Endometrial microvascular endothelial cells (primary cell): Measurements from ENCODE around the gene MRPL36. TPM values are rescaled to one million over a fixed set of nuclear protein-coding genes. Genes with fewer than 3 reads are reported as not detected.
"Not testable (repeated sequence)": the region's sequence is repeated elsewhere in the genome, so short reads cannot be mapped to it uniquely, and the experiment has no call there.

Experiments
- in situ Hi-C: cut with HindIII; loops from 2 replicates; pipeline ENCODE4 v1.10.0; 2017; ENCODE audit warnings: low sequenced_read_pairs, low pct_unique_long_range_greater_than_20kb; ENCODE audit errors: inconsistent ontology term
- total RNA-seq: library from RNA; depleted of rRNA; stranded (reverse); fragments of >200 nt; gene quantifications from one replicate; pipeline ENCODE4 v1.2.3, GENCODE V29; 2015; ENCODE audit errors: inconsistent ontology term

Gene MRPL36
- total RNA-seq, 1 donor from 2014 or later = 34.7 TPM

DNA sequence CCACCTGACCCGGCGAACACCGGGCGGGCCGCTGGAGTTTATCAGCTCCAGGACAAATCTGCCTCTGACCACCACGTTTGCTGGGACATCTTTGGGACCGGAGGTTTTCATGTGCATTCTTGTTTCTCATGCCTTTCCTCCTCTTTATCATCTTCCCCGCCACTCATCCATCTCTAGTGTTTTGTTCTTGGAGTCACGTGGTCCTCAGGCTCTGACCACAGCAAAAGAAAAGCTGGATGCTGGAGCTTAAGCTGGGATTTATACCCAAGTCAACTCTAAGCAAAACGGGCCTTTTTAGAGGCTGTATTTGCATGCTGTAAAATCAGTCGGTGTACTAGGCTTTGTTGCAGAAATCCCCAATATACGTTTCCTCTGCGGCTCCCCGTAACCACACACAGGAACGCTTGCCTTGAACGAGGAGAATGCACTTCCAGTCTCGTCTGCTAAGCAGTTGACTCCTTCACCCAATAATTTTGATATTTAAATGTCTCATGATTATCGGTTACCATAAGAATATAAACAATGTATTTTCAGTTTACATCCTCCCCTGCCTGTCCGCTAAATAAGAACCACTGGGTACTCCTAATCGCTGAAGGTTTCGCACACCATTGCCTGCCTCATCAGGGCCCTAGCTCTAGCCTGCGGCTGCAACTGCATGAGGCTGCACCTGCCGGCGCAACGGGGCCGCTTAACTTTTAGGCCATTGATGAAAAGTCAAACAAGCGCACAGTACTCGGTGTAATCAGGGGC, 1.0 kb upstream of the MRPL36 start:
- in situ Hi-C loops = no loop called here

DNA sequence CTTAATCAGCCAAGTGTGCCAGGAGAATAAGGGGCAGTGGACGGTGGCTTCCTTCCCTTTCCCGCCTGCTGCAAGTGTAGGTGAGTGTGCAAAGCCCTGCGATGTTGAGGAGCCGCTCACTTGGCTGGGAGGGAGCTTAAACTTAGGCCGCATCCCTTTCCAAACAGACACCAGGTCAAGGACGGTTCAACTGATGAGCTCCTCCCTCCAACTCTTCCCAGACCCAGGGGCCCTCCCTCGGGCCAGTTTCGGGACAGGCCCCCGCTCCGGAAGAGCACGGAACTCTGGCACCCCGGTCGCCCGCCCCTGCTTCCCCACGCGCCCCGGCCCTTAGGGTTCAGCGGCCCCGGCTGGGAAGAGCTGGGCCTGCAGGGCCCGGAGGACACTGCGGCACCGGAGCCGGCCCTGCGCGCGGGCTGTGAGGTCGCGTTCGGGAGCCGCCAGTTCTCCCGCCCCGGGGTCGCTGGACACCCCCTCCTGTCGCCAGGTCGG, 481 bp downstream of the MRPL36 start:
- in situ Hi-C loops = no loop called here

DNA sequence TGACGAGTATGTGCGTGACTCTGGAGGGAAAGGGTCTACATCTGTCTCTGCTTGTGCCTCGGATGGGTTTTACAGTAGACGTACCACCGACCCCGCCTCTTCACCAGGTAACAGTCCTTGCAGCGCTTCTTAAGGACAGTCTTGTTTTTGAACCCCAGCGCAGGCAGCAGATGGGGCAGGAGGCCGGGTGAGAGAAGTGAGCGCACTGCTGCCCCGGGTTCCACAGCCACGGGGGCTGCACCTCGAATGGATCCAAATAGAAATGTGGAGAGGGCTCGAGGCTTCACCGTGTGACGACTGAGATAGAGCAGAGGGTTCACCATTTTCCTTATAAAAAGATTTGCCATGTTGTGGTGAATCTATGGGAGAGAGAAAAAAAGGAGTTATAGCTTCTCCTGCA, 1.0 kb downstream of the MRPL36 start:
- in situ Hi-C loops = not testable (repeated sequence)

DNA sequence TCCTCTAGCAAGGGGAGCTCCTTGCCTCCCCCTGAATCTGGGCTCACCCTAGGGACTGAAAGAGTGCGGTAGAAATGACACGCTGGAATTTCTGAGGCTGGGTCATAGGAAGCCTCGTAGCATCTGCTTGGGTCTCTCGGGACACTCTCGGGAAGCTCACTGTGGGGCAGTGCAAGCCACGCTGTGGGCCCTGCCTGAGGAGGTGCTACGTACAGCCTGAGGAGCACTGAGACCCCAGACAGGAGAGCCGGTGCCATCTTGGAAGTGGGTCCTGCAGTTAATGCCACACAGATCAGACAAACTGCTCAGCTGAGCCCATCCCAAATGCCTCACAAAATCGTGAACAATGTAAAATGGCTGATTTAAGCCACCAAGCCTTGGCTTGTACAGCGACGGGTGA, 1.8 kb downstream of the MRPL36 start:
- in situ Hi-C loops = no loop called here

DNA sequence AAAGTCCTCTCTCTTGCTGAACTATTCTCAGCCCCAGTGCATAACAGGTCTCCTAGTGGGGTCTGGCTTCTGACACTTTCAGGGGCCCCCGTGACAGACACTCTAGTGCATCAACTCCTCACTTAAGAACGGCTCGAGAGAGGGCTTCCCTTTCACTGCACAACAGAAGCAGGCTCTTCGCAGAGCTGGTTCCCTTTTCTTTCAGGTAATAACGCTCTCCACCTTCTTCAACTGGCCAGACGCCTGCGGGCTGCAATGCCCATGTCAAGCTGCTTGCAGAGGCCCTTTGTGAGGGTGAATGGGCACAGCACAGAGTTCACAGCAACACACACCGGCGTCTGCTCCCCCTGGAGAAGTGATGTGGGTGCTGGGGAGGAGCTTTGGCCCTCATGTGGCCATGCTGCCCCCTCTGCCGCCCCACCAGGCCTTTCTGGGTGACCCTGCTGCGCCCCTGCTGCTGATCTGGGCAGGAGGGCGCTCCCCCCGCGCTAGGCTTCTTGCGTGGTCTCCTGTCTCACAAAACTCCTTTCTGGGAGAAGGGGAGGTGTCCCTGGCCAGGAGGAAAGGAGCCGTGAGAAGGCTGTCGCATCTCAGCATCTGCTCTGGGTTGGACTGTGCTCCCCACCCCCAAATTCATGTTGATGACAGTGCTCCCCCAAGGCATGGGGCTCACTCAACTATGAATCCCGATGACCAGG, 2.4 kb downstream of the MRPL36 start:
- in situ Hi-C loops = no loop called here

DNA sequence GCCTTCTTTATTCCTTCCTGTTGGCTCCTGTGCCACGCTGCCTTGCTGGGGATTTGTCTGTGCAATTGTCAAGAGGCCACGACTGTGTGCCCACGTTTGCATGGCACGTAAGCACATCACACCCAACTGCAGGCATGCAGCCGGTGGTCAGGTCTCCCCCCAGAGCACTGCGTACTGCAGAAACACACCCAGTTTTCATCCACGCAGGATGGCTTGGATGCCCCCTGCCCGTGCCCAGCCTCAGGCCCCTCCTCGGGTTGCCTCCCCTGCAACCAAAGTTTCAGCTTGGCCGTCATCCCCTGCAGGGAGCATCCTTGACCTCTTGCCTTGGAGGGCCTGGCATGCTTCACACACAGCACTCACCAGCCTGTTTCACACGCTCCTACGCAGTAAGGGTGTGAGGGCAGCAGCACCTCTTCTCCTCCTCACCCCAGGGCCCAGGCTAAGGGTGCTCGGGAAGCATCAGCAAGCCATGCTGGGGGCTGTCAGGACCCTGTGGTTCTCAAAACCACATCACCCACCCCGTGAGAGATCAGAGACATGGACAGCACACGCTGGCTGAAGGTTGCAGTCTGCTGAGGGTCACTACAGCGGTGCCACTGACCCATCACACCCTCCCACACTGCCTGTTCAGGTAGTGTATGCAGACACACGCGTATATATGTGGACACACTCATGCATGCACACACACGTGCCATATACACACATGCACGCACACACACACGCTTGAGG, 3.1 kb downstream of the MRPL36 start:
- in situ Hi-C loops = no loop called here

DNA sequence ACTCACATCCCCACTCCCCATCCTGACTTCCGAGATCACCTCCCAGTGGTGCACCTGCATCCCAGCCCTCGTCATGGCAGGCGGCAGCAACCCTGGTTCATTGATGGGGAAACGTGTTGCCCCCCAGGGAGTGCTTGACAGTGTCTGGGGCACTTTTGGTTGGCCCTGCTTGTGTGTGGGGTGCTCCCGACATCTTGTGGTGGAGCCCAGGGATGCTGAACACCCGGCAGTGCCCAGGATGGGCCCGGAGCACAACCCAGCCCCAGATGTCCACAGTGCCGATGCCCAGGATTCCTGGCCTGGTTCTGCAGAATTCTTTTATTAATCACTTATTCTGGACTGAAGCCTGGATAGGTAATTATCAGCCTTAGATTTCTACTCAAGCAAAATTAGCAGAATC, 3.7 kb downstream of the MRPL36 start:
- in situ Hi-C loops = no loop called here

DNA sequence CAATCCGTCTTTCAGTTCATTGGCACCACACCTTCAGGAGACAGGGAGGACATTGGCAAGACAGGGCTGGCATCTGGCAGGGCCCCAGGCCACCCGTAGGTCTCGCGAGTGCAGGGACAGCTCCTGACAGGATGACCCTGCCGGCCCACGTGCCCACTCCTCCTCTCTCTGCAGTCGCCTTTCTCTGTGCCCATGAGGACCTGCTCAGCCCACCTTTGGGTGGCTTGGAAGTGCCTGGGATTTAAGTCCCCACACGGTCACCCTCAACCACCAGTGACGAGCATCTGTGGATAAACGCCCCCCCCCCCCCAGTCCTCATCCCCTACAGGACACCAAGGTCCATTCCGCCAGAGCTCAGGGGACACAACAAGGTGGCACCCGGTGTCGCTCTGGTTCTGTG, 4.1 kb downstream of the MRPL36 start:
- in situ Hi-C loops = no loop called here

DNA sequence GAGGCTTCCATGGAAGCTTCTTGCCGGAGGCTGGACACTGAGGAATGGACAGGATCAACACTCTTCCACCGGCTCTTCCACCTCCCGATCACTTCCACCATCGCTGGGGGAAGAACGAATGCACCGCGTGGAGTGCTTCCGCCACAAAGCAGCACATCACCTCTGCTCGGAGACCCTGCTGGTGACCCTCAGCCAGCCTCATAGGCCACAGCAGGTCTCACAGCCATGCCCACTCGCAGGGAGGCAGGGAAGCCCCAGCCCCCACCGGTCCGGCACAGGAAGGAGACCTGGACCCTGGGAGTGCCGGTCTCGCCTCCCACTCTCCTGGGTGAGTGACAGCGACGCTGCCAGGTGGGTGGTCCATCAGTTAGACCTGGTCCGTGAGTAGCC, 4.7 kb downstream of the MRPL36 start:
- in situ Hi-C loops = no loop called here

DNA sequence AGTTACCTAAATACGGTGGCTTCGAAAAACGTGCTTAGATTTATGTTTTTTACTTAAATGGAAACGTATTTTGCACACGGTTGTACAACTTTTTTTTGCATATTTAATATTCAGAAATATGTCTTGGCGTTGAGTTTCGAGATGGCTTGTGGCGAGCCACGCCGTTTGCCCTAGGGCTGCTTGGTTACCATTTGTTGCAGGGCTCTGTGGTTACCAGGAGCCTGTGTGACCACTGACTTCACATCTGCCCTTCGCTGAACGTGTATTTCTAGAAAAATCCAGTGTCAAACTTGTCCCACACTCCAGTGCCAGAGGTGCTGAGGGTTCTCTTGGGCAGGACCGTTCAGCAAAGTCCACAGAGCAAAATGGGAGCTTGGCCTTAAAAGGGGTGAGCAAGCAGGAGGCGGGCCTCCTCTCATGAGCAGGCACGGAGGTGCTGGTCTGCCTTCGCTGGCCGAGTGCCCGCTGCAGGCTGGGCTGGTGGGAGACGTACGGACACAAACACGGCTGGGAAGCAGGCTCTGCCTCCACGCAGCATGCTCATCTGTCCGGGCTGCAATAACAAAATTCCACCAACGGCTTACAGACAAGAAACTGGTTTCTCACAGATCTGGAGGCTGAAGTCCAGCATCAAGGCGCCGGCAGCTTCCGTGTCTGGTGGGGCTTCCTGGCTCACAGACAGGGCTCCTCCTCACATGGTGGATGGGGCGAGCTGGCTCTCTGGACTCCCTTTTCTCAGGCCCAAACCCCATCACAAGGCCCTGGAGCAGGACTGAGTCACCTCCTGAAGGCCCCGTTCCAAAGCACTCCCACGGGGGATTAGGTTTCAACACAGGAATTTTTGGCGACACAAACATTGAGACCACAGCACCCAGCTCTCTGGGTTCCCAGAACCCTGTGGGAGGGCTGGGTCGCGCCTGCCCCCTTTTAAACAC, 5.4 kb downstream of the MRPL36 start:
- in situ Hi-C loops = no loop called here

DNA sequence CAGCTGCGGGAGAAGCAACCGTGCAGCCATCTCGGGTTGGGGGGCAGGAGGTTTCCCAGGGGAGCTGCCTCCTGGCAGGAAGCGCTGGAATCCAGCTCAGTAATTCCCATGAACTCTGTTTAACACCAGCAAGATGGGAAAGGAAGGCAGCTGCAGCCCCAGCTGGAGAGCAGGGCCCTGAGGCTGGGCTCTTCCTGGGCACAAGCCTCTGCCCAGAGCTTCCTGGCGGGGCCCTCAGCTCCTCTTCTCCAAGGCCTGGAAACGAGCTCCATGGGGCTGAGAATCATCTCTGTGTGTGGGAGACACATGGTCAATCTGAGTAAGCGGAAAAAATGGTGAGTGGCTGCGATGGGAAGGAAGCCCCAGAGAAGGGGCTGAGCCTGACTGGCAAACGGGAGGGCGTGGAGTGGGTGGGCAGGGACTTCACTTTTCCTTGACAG, 6.3 kb downstream of the MRPL36 start:
- in situ Hi-C loops = no loop called here

DNA sequence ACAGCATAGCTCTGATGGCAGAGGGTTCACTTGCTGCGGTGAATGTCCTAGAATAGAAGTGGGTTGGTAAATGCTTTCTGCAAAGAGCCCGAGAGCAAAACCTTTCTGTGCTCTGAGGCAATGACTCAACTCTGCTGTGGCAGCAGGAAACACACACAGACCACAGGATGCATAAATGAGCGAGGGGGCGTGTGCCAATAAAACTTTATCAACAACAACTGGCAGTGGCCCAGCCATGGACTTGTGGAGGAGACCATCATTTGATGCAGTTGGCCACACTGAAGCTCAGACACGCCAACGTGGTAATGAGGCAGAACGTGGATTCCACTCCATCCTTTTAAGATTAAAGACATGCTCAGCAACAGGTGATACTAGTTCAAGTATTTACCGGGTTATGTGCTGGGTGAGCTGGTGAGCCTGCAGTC, 6.8 kb downstream of the MRPL36 start:
- in situ Hi-C loops = no loop called here

DNA sequence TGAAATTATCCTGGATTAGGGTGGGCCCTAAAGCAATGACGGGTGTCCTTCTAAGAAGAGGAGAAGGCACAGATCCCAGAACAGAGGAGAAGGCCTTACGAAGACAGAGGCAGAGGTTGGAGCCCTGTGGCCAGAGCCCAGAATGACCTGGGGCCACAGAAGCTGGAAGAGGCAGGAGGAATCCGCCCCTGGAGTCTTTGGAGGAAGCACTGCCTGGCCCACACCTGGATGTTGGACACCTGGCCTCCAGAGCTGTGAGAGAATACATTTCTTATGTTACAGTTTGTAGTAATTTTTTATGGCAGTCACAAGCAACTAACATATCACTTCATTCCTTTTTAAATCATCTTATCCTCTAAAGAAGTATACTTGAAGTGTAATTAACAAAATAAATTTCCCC, 8.5 kb downstream of the MRPL36 start:
- in situ Hi-C loops = no loop called here

DNA sequence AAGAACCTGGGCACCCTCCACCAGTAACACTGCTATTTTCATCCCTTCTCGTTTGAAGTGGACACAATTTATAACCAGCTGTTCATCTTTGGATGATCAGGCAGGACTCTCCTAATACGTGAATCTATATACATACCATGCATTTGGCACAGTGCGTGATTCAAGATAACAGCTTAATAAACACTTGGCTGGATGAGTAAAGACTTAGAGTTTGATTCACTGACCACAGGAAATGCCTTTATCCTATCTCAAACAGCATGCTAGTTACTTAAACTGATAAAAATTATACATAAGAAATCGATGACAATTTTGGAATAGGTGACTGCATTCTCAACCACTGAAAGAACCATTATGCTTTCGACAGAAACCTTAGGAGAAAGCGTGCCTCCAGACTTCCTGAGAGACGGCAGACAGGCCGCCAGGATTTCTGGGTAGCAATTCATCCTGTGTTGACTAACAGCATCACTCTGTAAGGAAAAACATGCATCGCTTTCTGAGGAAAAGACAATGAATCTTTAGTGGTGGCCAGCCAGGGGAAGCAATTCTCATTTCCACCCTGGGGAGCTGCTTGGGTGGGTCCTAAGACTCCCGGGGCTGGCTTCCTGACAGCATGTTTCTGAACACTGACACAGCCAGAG, 9.7 kb downstream of the MRPL36 start:
- in situ Hi-C loops = no loop called here

DNA sequence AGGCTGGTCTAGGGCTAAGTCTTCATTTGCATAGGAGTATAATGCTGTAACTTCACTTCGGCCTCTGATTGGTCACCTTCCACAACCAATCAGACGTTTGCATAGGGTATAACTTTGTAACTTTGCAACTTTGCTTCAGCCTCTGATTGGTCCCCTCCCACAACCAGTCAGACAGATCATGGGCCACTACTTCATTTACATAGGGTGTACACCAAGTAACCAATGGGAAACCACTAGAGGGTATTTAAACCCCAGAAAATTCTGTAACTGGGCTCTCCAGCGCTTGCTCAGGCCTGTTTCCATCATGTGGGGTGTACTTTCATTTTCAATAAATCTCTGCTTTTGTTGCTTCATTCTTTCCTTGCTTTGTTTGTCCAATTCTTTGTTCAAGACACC, 10.2 kb downstream of the MRPL36 start:
- in situ Hi-C loops = not testable (repeated sequence)

DNA sequence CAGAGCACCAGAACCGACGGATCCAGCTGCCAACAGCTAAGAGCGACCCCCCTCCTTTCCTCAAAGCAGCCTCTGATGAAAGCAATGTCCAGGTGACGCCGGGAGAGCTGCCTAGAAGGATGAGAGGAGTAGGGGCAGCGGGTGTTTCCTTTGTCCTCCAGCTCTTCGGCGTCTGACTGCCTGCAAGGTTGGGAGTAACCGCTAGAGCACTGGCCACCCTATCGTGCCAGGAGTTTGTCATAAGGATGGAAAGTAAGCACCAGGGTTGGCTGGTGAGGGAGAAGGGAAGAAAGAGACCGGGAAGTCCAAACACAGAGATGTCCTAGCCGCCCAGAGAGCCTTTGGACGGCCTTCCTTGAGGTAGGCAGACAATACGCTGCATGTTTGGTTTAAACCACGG, 10.8 kb downstream of the MRPL36 start:
- in situ Hi-C loops = no loop called here

DNA sequence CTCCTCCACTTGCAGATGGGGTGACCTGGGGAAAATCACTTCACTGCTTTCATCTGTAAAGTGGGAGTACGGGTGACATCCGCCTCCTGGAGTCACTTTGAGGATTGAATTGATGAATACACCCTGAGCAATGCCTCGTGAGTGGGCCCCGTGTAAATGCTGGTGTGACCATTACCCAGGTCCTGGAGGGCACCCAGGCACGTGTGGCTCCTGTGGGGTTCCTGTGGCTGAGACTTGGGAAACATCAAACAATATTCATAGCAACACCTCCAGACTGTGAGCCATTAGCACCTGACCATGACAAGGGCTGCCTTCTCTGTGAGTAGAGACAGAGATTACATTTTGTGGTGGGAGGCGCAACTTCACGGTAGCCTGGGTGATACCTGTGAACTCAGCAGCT, 11.4 kb downstream of the MRPL36 start:
- in situ Hi-C loops = no loop called here

DNA sequence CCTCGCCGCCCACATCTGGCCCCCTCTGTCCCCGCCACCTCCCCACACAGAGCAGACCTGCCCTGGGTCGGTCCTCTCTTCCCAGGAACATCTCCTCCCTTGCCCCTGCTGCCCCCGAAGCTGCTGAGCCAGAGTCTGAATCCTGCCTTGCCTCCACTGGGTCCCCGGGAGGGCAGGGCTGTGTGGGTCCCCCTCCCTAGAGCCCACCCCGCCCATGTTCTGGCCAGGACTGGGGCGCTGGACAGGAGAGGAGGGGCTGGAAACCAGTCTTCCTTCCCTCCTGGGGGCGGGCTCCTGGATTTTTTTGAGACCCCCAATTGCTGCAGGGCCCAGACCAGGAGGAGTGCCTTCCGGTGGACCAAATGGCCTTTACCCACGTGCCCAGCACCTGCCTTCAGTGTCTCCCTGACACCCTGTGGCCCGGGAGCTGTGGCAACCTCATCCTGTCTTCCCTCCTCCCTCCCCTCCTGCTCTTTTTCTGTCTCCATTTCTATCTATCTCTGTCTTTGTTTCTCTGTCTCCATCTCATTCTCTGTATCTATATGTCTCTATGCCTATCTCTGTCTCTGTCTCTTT, 12.1 kb downstream of the MRPL36 start:
- in situ Hi-C loops = no loop called here
